ENCODE measurements around the gene TANC1.

The TANC1 gene

GRCh38 chr2:159101755-159102489 is 133.5 kb downstream of the TANC1 start:
- 0 out of 2 replicates have a peak, but pooled peaks cover 2% of the 10 kb centered on the region for H3K9me3 ChIP-seq (ENCODE audit: control insufficient read depth, insufficient read depth, low read depth, low read length)
- no peak overlapping the region for H3K9ac ChIP-seq (ENCODE audit: low read length)
- H3K27ac ChIP-seq (ENCODE audit: low read depth, low read length): no peak overlapping the region
- H3K4me3 ChIP-seq (ENCODE audit: low read depth, low read length): no peak overlapping the region
- H3K36me3 ChIP-seq (ENCODE audit: control insufficient read depth, insufficient read depth, low read length): 0 out of 2 replicates have a peak, but pooled peaks cover 4% of the 10 kb centered on the region
- peaks cover 8% of the 10 kb centered on the region; the same call in 1 of the 2 replicates for H3K4me1 ChIP-seq (ENCODE audit: control insufficient read depth, insufficient read depth, low read length)
- H3K27me3 ChIP-seq (ENCODE audit: control insufficient read depth, insufficient read depth, low read length): no peaks in the 10 kb centered on the region

- Histone ChIP-seq H3K36me3 (ENCODE audit: control insufficient read depth, insufficient read depth, low read length) (no peaks in the 10 kb centered on the region), H3K27ac (ENCODE audit: low read depth, low read length) (no peak overlapping the region), H3K9me3 (ENCODE audit: control insufficient read depth, insufficient read depth, low read depth, low read length) (no peaks in the 10 kb centered on the region), H3K4me1 (ENCODE audit: control insufficient read depth, insufficient read depth, low read length) (peaks cover 8% of the 10 kb centered on the region; the same call in 1 of the 2 replicates), H3K27me3 (ENCODE audit: control insufficient read depth, insufficient read depth, low read length) (no peaks in the 10 kb centered on the region), H3K9ac (ENCODE audit: low read length) (no peak overlapping the region), H3K4me3 (ENCODE audit: low read depth, low read length) (no peak overlapping the region)
Measured at GRCh38 chr2:159103411-159103810, 135.0 kb downstream of the TANC1 start.

GRCh38 chr2:159106109-159106508 is 137.7 kb downstream of the TANC1 start:
- no peak overlapping the region for H3K27ac ChIP-seq (ENCODE audit: low read depth, low read length)
- H3K4me3 ChIP-seq (ENCODE audit: low read depth, low read length): no peak overlapping the region
- no peaks in the 10 kb centered on the region for H3K27me3 ChIP-seq (ENCODE audit: control insufficient read depth, insufficient read depth, low read length)
- no peaks in the 10 kb centered on the region for H3K9me3 ChIP-seq (ENCODE audit: control insufficient read depth, insufficient read depth, low read depth, low read length)
- H3K36me3 ChIP-seq (ENCODE audit: control insufficient read depth, insufficient read depth, low read length): no peaks in the 10 kb centered on the region
- no peak overlapping the region for H3K9ac ChIP-seq (ENCODE audit: low read length)
- H3K4me1 ChIP-seq (ENCODE audit: control insufficient read depth, insufficient read depth, low read length): no peaks in the 10 kb centered on the region

GRCh38 chr2:159108181-159108893 is 139.9 kb downstream of the TANC1 start:
- Histone ChIP-seq H3K9ac (ENCODE audit: low read length) (no peak overlapping the region), H3K27me3 (ENCODE audit: control insufficient read depth, insufficient read depth, low read length) (no peaks in the 10 kb centered on the region), H3K36me3 (ENCODE audit: control insufficient read depth, insufficient read depth, low read length) (no peaks in the 10 kb centered on the region), H3K4me1 (ENCODE audit: control insufficient read depth, insufficient read depth, low read length) (no peaks in the 10 kb centered on the region), H3K9me3 (ENCODE audit: control insufficient read depth, insufficient read depth, low read depth, low read length) (no peaks in the 10 kb centered on the region), H3K27ac (ENCODE audit: low read depth, low read length) (no peak overlapping the region), H3K4me3 (ENCODE audit: low read depth, low read length) (no peak overlapping the region)

GRCh38 chr2:159109517-159109916 is 141.1 kb downstream of the TANC1 start:
- Histone ChIP-seq H3K27ac (ENCODE audit: low read depth, low read length) (no peak overlapping the region), H3K9ac (ENCODE audit: low read length) (no peak overlapping the region), H3K4me1 (ENCODE audit: control insufficient read depth, insufficient read depth, low read length) (no peaks in the 10 kb centered on the region), H3K36me3 (ENCODE audit: control insufficient read depth, insufficient read depth, low read length) (no peaks in the 10 kb centered on the region), H3K27me3 (ENCODE audit: control insufficient read depth, insufficient read depth, low read length) (no peaks in the 10 kb centered on the region), H3K9me3 (ENCODE audit: control insufficient read depth, insufficient read depth, low read depth, low read length) (no peaks in the 10 kb centered on the region), H3K4me3 (ENCODE audit: low read depth, low read length) (no peak overlapping the region)

GRCh38 chr2:159110784-159111183 is 142.3 kb downstream of the TANC1 start:
- H3K4me1 ChIP-seq (ENCODE audit: control insufficient read depth, insufficient read depth, low read length): no peaks in the 10 kb centered on the region
- H3K27ac ChIP-seq (ENCODE audit: low read depth, low read length): no peak overlapping the region
- H3K27me3 ChIP-seq (ENCODE audit: control insufficient read depth, insufficient read depth, low read length): no peaks in the 10 kb centered on the region
- H3K36me3 ChIP-seq (ENCODE audit: control insufficient read depth, insufficient read depth, low read length): no peaks in the 10 kb centered on the region
- H3K9me3 ChIP-seq (ENCODE audit: control insufficient read depth, insufficient read depth, low read depth, low read length): no peaks in the 10 kb centered on the region
- H3K4me3 ChIP-seq (ENCODE audit: low read depth, low read length): no peak overlapping the region
- H3K9ac ChIP-seq (ENCODE audit: low read length): no peak overlapping the region

GRCh38 chr2:159111346-159111927 is 143.0 kb downstream of the TANC1 start:
- Histone ChIP-seq H3K4me3 (ENCODE audit: low read depth, low read length) (no peak overlapping the region), H3K36me3 (ENCODE audit: control insufficient read depth, insufficient read depth, low read length) (no peaks in the 10 kb centered on the region), H3K27ac (ENCODE audit: low read depth, low read length) (no peak overlapping the region), H3K9ac (ENCODE audit: low read length) (no peak overlapping the region), H3K4me1 (ENCODE audit: control insufficient read depth, insufficient read depth, low read length) (no peaks in the 10 kb centered on the region), H3K27me3 (ENCODE audit: control insufficient read depth, insufficient read depth, low read length) (no peaks in the 10 kb centered on the region), H3K9me3 (ENCODE audit: control insufficient read depth, insufficient read depth, low read depth, low read length) (no peaks in the 10 kb centered on the region)

GRCh38 chr2:159114835-159115234 is 146.4 kb downstream of the TANC1 start:
- no peaks in the 10 kb centered on the region for H3K9me3 ChIP-seq (ENCODE audit: control insufficient read depth, insufficient read depth, low read depth, low read length)
- no peak overlapping the region for H3K9ac ChIP-seq (ENCODE audit: low read length)
- no peaks in the 10 kb centered on the region for H3K36me3 ChIP-seq (ENCODE audit: control insufficient read depth, insufficient read depth, low read length)
- H3K27ac ChIP-seq (ENCODE audit: low read depth, low read length): no peak overlapping the region
- no peak overlapping the region for H3K4me3 ChIP-seq (ENCODE audit: low read depth, low read length)
- H3K4me1 ChIP-seq (ENCODE audit: control insufficient read depth, insufficient read depth, low read length): peaks cover 3% of the 10 kb centered on the region; the same call in 1 of the 2 replicates
- no peaks in the 10 kb centered on the region for H3K27me3 ChIP-seq (ENCODE audit: control insufficient read depth, insufficient read depth, low read length)

GRCh38 chr2:159116922-159117321 is 148.5 kb downstream of the TANC1 start:
- Histone ChIP-seq H3K27ac (ENCODE audit: low read depth, low read length) (no peak overlapping the region), H3K27me3 (ENCODE audit: control insufficient read depth, insufficient read depth, low read length) (no peaks in the 10 kb centered on the region), H3K4me1 (ENCODE audit: control insufficient read depth, insufficient read depth, low read length) (peaks cover 3% of the 10 kb centered on the region; the same call in 1 of the 2 replicates), H3K9ac (ENCODE audit: low read length) (no peak overlapping the region), H3K9me3 (ENCODE audit: control insufficient read depth, insufficient read depth, low read depth, low read length) (no peaks in the 10 kb centered on the region), H3K4me3 (ENCODE audit: low read depth, low read length) (no peak overlapping the region), H3K36me3 (ENCODE audit: control insufficient read depth, insufficient read depth, low read length) (no peaks in the 10 kb centered on the region)

GRCh38 chr2:159117658-159118057 is 149.2 kb downstream of the TANC1 start:
- H3K27ac ChIP-seq (ENCODE audit: low read depth, low read length): no peak overlapping the region
- peaks cover 3% of the 10 kb centered on the region; the same call in 1 of the 2 replicates for H3K4me1 ChIP-seq (ENCODE audit: control insufficient read depth, insufficient read depth, low read length)
- H3K36me3 ChIP-seq (ENCODE audit: control insufficient read depth, insufficient read depth, low read length): no peaks in the 10 kb centered on the region
- H3K4me3 ChIP-seq (ENCODE audit: low read depth, low read length): no peak overlapping the region
- H3K9me3 ChIP-seq (ENCODE audit: control insufficient read depth, insufficient read depth, low read depth, low read length): no peaks in the 10 kb centered on the region
- H3K9ac ChIP-seq (ENCODE audit: low read length): no peak overlapping the region
- no peaks in the 10 kb centered on the region for H3K27me3 ChIP-seq (ENCODE audit: control insufficient read depth, insufficient read depth, low read length)

Data from HUES6 (cell line).